HepG2 (cell line): Measurements from ENCODE around the gene RNASE8. TPM values are rescaled to one million over a fixed set of nuclear protein-coding genes. Genes with fewer than 3 reads are reported as not detected.

Experiments used
- AGO2 ChIP-seq: fragments of 200-400 bp; formaldehyde crosslinking; optimal IDR thresholded peaks from 2 replicates; pipeline ENCODE3; 2017; ENCODE audit warnings: mild to moderate bottlenecking, low read depth, low read length, moderate library complexity
- ETV5 ChIP-seq: IDR thresholded peaks from 2 replicates; pipeline ENCODE4 v1.6.1; 2018; ENCODE audit warnings: missing biosample characterization, missing genetic modification reagents, inconsistent platforms, borderline replicate concordance
- HOXA7 ChIP-seq: sonication (generic); formaldehyde crosslinking; IDR thresholded peaks from 2 replicates; pipeline ENCODE4 v1.8.1; 2022; ENCODE audit warnings: mild to moderate bottlenecking, missing genetic modification reagents, moderate library complexity
- HOXA9 ChIP-seq: sonication (generic); formaldehyde crosslinking; IDR thresholded peaks from 2 replicates; pipeline ENCODE4 v1.8.1; 2022; ENCODE audit warnings: missing genetic modification reagents, mild to moderate bottlenecking, moderate library complexity, borderline replicate concordance
- REL ChIP-seq: sonication (generic); formaldehyde crosslinking; conservative IDR thresholded peaks from 2 replicates; pipeline ENCODE4 v1.8.0; 2022; ENCODE audit warnings: mild to moderate bottlenecking, missing genetic modification reagents, moderate library complexity
- ZNF138 ChIP-seq: sonication (generic); formaldehyde crosslinking; IDR thresholded peaks from 2 replicates; pipeline ENCODE4 v1.5.0; 2020; ENCODE audit warnings: mild to moderate bottlenecking, low read depth, missing genetic modification reagents
- ZNF768 ChIP-seq: sonication (generic); formaldehyde crosslinking; IDR thresholded peaks from 2 replicates; pipeline ENCODE4 v1.4.0; 2020; ENCODE audit warnings: missing genetic modification reagents
- polyA plus RNA-seq, 8 experiments: library from polyadenylated mRNA; depleted of rRNA in 3 of 8; stranded (reverse) in 7 of 8; unstranded in 1 of 8; fragments of >200 nt; fragmentation: Illumina TruSeq in 4 of 8; extraction: Trizol in 4 of 8; gene quantifications; 2 replicates each; pipeline versions ENCODE4 v1.2.1 to v1.2.3, GENCODE V29; 2011 to 2016; ENCODE audit warnings: low read depth in 4 of 8, missing spikeins in 1 of 8, mixed read lengths in 1 of 8; ENCODE audit not compliant: insufficient read depth in 1 of 8
- total RNA-seq, 5 experiments: library from RNA; depleted of rRNA; stranded (reverse); fragments of >200 nt; fragmentation: Illumina TruSeq; extraction: Trizol; gene quantifications; 2 replicates each; pipeline ENCODE4 v1.2.3, GENCODE V29; 2016; ENCODE audit warnings: low read depth in 1 of 5
- TF ChIP-seq, protein P1 (sequence below): sonication (generic); formaldehyde crosslinking; IDR thresholded peaks from 2 replicates; pipeline ENCODE4 v1.8.0; 2022; ENCODE audit warnings: missing genetic modification reagents, mild to moderate bottlenecking, borderline replicate concordance
- TF ChIP-seq, protein P2 (sequence below): sonication (generic); formaldehyde crosslinking; IDR thresholded peaks from 2 replicates; pipeline ENCODE4 v1.8.0; 2022; ENCODE audit warnings: mild to moderate bottlenecking, missing genetic modification reagents, borderline replicate concordance
- TF ChIP-seq, protein P3 (sequence below): sonication (generic); formaldehyde crosslinking; IDR thresholded peaks from 2 replicates; pipeline ENCODE4 v1.4.0; 2020; ENCODE audit warnings: missing genetic modification reagents

Gene RNASE8
- total and polyA plus RNA-seq, 2 of the 13 experiments (the other 11 are each of a cell fraction or from before 2014, with no cell fraction given): not detected

DNA sequence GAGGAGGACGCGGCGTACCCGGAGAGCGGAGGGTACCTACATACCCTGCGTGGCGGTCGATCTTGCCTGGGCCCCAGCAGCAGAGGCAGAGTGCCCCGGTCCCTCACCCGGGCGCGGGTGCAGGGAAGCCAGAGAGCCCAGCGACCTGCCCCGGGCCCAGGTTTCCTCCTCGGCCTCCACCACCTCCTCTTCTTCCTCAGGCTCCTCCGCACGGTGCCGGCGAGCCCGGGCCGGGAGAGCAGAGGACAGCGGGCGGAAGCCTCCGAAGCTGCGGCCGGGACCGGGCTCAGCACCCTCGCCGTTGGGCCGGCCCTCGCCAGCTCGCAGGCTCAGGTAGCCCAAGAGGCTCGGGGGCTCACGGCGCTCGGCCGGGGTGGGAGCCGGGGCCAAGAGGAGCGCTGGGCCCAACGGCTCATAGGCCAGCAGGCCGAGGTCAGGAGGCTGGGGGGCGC lies 34.2 kb downstream of the RNASE8 start (continued):
- TF ChIP-seq, protein P1, sequence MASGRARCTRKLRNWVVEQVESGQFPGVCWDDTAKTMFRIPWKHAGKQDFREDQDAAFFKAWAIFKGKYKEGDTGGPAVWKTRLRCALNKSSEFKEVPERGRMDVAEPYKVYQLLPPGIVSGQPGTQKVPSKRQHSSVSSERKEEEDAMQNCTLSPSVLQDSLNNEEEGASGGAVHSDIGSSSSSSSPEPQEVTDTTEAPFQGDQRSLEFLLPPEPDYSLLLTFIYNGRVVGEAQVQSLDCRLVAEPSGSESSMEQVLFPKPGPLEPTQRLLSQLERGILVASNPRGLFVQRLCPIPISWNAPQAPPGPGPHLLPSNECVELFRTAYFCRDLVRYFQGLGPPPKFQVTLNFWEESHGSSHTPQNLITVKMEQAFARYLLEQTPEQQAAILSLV (CRISPR knock-in tag): 0 out of 2 replicates have a peak, but pooled peaks have one; percentile 0
- TF ChIP-seq ZNF138 (CRISPR knock-in tag) (no peak), REL (CRISPR knock-in tag) (peak; percentile 53; the same call in 1 of the 2 replicates), HOXA9 (CRISPR knock-in tag) (peak; percentile 66; the same call in 1 of the 2 replicates), HOXA7 (CRISPR knock-in tag) (0 out of 2 replicates have a peak, but pooled peaks have one; percentile 74), AGO2 (peak; percentile 67), ZNF768 (peak; percentile 16; the same call in 1 of the 2 replicates), ETV5 (CRISPR knock-in tag) (no peak)
- TF ChIP-seq, protein P2, sequence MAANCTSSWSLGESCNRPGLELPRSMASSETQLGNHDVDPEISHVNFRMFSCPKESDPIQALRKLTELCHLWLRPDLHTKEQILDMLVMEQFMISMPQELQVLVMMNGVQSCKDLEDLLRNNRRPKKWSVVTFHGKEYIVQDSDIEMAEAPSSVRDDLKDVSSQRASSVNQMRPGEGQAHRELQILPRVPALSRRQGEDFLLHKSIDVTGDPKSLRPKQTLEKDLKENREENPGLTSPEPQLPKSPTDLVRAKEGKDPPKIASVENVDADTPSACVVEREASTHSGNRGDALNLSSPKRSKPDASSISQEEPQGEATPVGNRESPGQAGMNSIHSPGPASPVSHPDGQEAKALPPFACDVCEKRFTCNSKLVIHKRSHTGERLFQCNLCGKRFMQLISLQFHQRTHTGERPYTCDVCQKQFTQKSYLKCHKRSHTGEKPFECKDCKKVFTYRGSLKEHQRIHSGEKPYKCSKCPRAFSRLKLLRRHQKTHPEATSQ (CRISPR knock-in tag): 0 out of 2 replicates have a peak, but pooled peaks have one; percentile 3
- TF ChIP-seq, protein P3, sequence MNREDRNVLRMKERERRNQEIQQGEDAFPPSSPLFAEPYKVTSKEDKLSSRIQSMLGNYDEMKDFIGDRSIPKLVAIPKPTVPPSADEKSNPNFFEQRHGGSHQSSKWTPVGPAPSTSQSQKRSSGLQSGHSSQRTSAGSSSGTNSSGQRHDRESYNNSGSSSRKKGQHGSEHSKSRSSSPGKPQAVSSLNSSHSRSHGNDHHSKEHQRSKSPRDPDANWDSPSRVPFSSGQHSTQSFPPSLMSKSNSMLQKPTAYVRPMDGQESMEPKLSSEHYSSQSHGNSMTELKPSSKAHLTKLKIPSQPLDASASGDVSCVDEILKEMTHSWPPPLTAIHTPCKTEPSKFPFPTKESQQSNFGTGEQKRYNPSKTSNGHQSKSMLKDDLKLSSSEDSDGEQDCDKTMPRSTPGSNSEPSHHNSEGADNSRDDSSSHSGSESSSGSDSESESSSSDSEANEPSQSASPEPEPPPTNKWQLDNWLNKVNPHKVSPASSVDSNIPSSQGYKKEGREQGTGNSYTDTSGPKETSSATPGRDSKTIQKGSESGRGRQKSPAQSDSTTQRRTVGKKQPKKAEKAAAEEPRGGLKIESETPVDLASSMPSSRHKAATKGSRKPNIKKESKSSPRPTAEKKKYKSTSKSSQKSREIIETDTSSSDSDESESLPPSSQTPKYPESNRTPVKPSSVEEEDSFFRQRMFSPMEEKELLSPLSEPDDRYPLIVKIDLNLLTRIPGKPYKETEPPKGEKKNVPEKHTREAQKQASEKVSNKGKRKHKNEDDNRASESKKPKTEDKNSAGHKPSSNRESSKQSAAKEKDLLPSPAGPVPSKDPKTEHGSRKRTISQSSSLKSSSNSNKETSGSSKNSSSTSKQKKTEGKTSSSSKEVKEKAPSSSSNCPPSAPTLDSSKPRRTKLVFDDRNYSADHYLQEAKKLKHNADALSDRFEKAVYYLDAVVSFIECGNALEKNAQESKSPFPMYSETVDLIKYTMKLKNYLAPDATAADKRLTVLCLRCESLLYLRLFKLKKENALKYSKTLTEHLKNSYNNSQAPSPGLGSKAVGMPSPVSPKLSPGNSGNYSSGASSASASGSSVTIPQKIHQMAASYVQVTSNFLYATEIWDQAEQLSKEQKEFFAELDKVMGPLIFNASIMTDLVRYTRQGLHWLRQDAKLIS (CRISPR knock-in tag): no peak
